WI38 (cell line): ENCODE measurements around the gene PSMB8.
A peak's percentile ranks its signal among the peaks of the same experiment; 100 is the strongest.

Source experiments
- H3K4me3 ChIP-seq: 2 replicates; pipeline ENCODE4 v1.5.1; 2011; ENCODE audit warnings: low read depth, mild to moderate bottlenecking, control low read depth, low read length
- CTCF ChIP-seq: IDR thresholded peaks from 2 replicates; pipeline ENCODE4 v1.5.1; 2012; ENCODE audit warnings: low read depth, mild to moderate bottlenecking, control low read depth, low read length

Gene PSMB8

GRCh38 chr6:32852018-32852843 is 8.4 kb upstream of the PSMB8 start:
- TF ChIP-seq CTCF: no peak
- peak overlapping the region; percentile 82 for H3K4me3 ChIP-seq

GRCh38 chr6:32851025-32851424 is 7.2 kb upstream of the PSMB8 start:
- TF ChIP-seq CTCF: no peak
- no peak overlapping the region for H3K4me3 ChIP-seq

GRCh38 chr6:32849126-32849525 is 5.3 kb upstream of the PSMB8 start:
- no peak overlapping the region for H3K4me3 ChIP-seq
- TF ChIP-seq CTCF: no peak

GRCh38 chr6:32847795-32848194 is 3.9 kb upstream of the PSMB8 start:
- TF ChIP-seq CTCF: no peak
- no peak overlapping the region for H3K4me3 ChIP-seq

GRCh38 chr6:32847004-32847403 is 3.2 kb upstream of the PSMB8 start:
- no peak overlapping the region for H3K4me3 ChIP-seq
- TF ChIP-seq CTCF: no peak

- no peak overlapping the region for H3K4me3 ChIP-seq
- TF ChIP-seq CTCF: no peak
Observed at GRCh38 chr6:32845384-32845884, 1.6 kb upstream of the PSMB8 start.

GRCh38 chr6:32844839-32845383 is 1.1 kb upstream of the PSMB8 start:
- TF ChIP-seq CTCF: no peak
- peak overlapping the region; percentile 92; the same call in 1 of the 2 replicates for H3K4me3 ChIP-seq
